OCI-LY3 (cell line): ENCODE results near the gene CATSPER3.

Source experiments
- H2AFZ ChIP-seq: fragments of 200-600, 300-600 bp; shearing (Covaris generic); 2 replicates; pipeline ENCODE4 v1.6.0; 2014; ENCODE audit warnings: antibody characterized with exemption, low read depth, low read length
- H3K27ac ChIP-seq: fragments of 200-600, 300-600 bp; sonication (generic); 2 replicates; pipeline ENCODE4 v1.5.1; 2014; ENCODE audit warnings: mild to moderate bottlenecking, low read length, moderate library complexity, mixed read lengths
- H3K27me3 ChIP-seq: fragments of 200-600, 300-600 bp; sonication (generic); 2 replicates; pipeline ENCODE4 v1.6.1; 2014; ENCODE audit warnings: low read depth, low read length, mixed read lengths
- H3K36me3 ChIP-seq: fragments of 200-600, 300-600 bp; sonication (generic); replicated peaks from 2 replicates; pipeline ENCODE3; 2014; ENCODE audit warnings: low read depth, low read length, mixed read lengths
- H3K4me1 ChIP-seq: fragments of 300-600, 200-600 bp; sonication (generic); 2 replicates; pipeline ENCODE4 v1.6.1; 2014; ENCODE audit warnings: low read length, mixed read lengths
- H3K4me2 ChIP-seq: fragments of 200-600, 300-600 bp; sonication (generic); 2 replicates; pipeline ENCODE4 v1.6.1; 2014; ENCODE audit warnings: low read length, mixed read lengths
- H3K4me3 ChIP-seq: fragments of 300-600, 200-600 bp; sonication (generic); 2 replicates; pipeline ENCODE4 v1.5.1; 2014; ENCODE audit warnings: antibody characterized with exemption, mild to moderate bottlenecking, low read length, moderate library complexity
- H3K79me2 ChIP-seq: fragments of 300-600, 200-600 bp; shearing (Covaris generic); 2 replicates; pipeline ENCODE4 v1.6.1; 2014; ENCODE audit warnings: mild to moderate bottlenecking, low read length, mixed read lengths
- H3K9ac ChIP-seq: fragments of 300-600, 200-600 bp; shearing (Covaris generic); 2 replicates; pipeline ENCODE4 v1.6.0; 2014; ENCODE audit warnings: mild to moderate bottlenecking, low read length, moderate library complexity
- H3K9me3 ChIP-seq: fragments of 200-600, 300-600 bp; shearing (Covaris generic); 2 replicates; pipeline ENCODE4 v1.6.1; 2014; ENCODE audit warnings: low read length, mixed read lengths; ENCODE audit not compliant: insufficient read depth
- H4K20me1 ChIP-seq: fragments of 200-600, 300-600 bp; sonication (generic); 2 replicates; pipeline ENCODE4 v1.6.1; 2016; ENCODE audit warnings: low read length, mixed read lengths; ENCODE audit not compliant: insufficient read depth
- EZH2phosphoT487 ChIP-seq: fragments of 200-600 bp; shearing (Covaris generic); IDR thresholded peaks from 2 replicates; pipeline ENCODE4 v1.6.1; 2018; ENCODE audit warnings: antibody characterized with exemption, mixed run types, low read depth
- TF ChIP-seq, protein P1 (sequence below): fragments of 200-600, 300-600 bp; sonication (generic); IDR thresholded peaks from 2 replicates; pipeline ENCODE4 v1.5.1; 2014; ENCODE audit warnings: antibody characterized with exemption, low read length, low read depth

CATSPER3 gene

DNA sequence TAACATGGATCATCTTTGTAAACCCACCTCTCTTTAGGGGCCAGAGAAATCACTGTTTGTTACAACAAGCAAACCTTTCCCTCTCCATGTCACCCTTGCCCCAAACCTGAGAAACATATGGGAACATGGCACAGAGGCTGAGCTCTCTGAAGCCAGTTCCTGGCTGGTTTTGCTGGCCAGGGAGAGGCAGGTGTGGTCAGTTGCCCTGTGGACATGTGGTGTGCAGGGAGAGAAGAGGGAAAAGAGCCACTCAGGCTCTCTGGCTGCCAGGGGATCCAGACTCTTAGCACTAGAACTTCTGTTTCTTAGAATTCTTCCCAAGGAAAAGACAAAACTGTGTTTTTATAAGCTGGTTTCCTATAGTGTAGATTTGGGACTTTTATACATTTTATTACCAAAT is 4.6 kb upstream of the CATSPER3 start:
- Histone ChIP-seq H3K9me3 (no peaks in the 10 kb centered on the region), H3K36me3 (peaks cover 4% of the 10 kb centered on the region), H3K27me3 (no peaks in the 10 kb centered on the region), H4K20me1 (no peaks in the 10 kb centered on the region), H3K4me2 (no peak overlapping the region), H2AFZ (no peak overlapping the region), H3K27ac (no peak overlapping the region), H3K4me1 (no peaks in the 10 kb centered on the region), H3K4me3 (no peak overlapping the region), H3K79me2 (no peaks in the 10 kb centered on the region), H3K9ac (no peak overlapping the region)
- TF ChIP-seq, protein P1, sequence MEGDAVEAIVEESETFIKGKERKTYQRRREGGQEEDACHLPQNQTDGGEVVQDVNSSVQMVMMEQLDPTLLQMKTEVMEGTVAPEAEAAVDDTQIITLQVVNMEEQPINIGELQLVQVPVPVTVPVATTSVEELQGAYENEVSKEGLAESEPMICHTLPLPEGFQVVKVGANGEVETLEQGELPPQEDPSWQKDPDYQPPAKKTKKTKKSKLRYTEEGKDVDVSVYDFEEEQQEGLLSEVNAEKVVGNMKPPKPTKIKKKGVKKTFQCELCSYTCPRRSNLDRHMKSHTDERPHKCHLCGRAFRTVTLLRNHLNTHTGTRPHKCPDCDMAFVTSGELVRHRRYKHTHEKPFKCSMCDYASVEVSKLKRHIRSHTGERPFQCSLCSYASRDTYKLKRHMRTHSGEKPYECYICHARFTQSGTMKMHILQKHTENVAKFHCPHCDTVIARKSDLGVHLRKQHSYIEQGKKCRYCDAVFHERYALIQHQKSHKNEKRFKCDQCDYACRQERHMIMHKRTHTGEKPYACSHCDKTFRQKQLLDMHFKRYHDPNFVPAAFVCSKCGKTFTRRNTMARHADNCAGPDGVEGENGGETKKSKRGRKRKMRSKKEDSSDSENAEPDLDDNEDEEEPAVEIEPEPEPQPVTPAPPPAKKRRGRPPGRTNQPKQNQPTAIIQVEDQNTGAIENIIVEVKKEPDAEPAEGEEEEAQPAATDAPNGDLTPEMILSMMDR, result no peak
- no peak for TF ChIP-seq EZH2phosphoT487

DNA sequence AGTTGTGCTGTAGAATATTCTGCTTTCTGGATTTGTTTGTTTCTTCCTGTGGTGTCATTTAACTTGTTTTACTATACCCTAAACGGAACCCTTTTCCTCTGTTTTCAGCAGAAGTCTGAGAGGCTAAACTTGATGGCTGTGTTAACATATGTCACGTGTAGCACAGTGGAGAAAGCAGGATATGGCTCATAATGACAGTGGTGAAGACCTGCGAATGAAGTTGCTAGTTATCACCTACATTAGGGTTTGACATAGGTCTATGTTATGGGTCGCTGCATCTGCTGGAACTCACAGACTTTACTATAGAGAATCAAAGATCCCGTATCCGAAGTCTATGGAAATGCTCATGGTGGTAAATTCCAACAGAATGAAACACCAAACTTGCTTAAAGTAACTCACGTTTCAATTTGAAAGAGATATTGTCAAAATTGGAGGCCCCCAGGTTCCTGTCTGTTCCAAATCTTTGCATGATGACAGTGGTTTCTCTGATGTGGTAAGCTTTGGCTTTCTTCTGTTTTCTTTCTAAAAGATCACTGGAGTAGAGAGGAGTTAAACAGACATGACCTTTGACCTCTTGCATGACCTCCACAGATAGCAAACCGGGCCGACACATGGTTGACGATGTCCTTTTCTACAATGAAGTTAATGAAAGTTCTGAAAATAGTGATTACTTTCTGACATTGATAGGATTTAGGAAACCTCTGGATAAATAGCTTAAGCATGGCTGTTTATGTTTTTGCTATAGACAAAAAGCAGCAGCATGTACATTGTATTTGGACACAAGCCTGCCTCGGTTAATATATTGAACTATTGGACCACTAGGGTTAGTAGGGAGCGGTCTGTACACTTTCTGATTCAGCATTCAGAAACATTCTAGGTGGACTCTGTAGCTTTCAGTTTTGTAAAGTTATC is 3.1 kb upstream of the CATSPER3 start:
- Histone ChIP-seq H3K9me3 (no peaks in the 10 kb centered on the region), H3K4me2 (no peak overlapping the region), H3K9ac (no peak overlapping the region), H4K20me1 (no peaks in the 10 kb centered on the region), H3K4me3 (no peak overlapping the region), H3K36me3 (peaks cover 4% of the 10 kb centered on the region), H3K27ac (no peak overlapping the region), H3K27me3 (no peaks in the 10 kb centered on the region), H3K79me2 (no peaks in the 10 kb centered on the region), H3K4me1 (no peaks in the 10 kb centered on the region), H2AFZ (no peak overlapping the region)
- no peak for TF ChIP-seq EZH2phosphoT487
- TF ChIP-seq, protein P1, result no peak

DNA sequence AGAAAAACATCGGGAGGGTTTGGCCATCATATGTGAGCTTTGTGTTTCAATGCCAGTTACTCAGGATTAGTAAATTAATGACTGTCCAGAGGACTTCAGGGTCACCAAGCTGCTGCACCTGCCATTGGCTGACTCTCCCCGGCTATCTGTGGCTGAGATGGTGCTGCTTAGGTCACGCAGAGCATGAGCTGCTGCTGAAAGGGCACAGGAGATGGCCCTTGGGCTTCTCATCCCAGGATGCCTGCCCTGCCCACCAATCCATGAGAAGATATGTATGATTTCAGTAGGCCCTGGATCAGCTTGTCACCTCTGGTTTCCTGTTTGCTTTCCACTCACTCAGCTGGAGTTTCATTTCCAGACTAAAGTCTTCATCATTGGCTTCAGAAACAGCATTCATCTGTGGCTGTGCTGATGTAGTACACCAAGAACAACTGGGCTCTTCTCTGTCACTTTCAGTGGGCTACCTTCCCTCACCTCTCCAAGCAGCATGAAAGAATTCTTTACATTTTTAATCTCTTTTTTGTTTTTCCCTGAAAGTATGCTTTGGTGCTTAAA is 2.4 kb upstream of the CATSPER3 start:
- TF ChIP-seq EZH2phosphoT487, result no peak
- TF ChIP-seq, protein P1, result no peak
- H3K4me1 ChIP-seq, result no peaks in the 10 kb centered on the region
- H3K9me3 ChIP-seq, result no peaks in the 10 kb centered on the region
- no peak overlapping the region for H3K4me2 ChIP-seq
- H3K27me3 ChIP-seq, result no peaks in the 10 kb centered on the region
- H3K4me3 ChIP-seq, result no peak overlapping the region
- no peak overlapping the region for H3K27ac ChIP-seq
- no peak overlapping the region for H2AFZ ChIP-seq
- H3K36me3 ChIP-seq, result peaks cover 4% of the 10 kb centered on the region
- H3K9ac ChIP-seq, result no peak overlapping the region
- no peaks in the 10 kb centered on the region for H3K79me2 ChIP-seq
- H4K20me1 ChIP-seq, result no peaks in the 10 kb centered on the region

DNA sequence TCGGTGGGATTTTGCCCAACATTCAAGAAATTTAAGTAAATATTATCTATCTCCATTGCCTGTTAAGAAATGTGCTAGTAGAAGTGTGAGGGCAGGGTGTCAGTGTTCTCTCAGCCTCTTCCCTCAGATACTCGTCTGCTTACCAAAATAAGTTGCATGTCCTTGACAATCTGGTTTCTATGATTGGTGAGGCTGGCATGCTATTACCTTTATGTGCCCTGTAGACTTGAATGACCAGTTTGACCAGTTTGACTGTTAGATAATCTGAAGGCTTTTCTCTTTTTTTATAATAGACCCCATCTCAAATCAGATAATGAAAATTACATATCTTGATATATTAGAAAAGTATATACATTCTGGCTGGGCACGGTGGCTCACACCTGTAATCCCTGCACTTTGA is 348 bp downstream of the CATSPER3 start:
- Histone ChIP-seq H3K27me3 (no peaks in the 10 kb centered on the region), H3K4me1 (no peaks in the 10 kb centered on the region), H3K4me2 (no peak overlapping the region), H3K9ac (no peak overlapping the region), H3K36me3 (peaks cover 4% of the 10 kb centered on the region), H3K79me2 (no peaks in the 10 kb centered on the region), H3K4me3 (no peak overlapping the region), H3K27ac (no peak overlapping the region), H4K20me1 (no peaks in the 10 kb centered on the region), H3K9me3 (no peaks in the 10 kb centered on the region), H2AFZ (no peak overlapping the region)
- TF ChIP-seq, protein P1, result no peak
- no peak for TF ChIP-seq EZH2phosphoT487
